Measurements from ENCODE around the gene SESN3.
"Not testable (repeated sequence)": the region's sequence is repeated elsewhere in the genome, so short reads cannot be mapped to it uniquely, and the experiment has no call there.

The SESN3 gene

GRCh38 chr11:95212609-95213008 lies 18.4 kb downstream of the SESN3 start:
- no peak overlapping the region for H3K4me3 ChIP-seq (ENCODE audit: low read depth, low read length)
- TF ChIP-seq CTCF (IDR thresholded peaks at IDR 0.05): no peak
- no peak overlapping the region for H3K27ac ChIP-seq
- no peaks in the 10 kb centered on the region for H3K9me3 ChIP-seq (ENCODE audit: control insufficient read depth, low read length)
- no peaks in the 10 kb centered on the region for H3K27me3 ChIP-seq (ENCODE audit: control insufficient read depth, insufficient read depth, low read length)
- no peak overlapping the region for H2AFZ ChIP-seq
- no peak overlapping the region for H3K9ac ChIP-seq
- H3K36me3 ChIP-seq (ENCODE audit: control insufficient read depth, insufficient read depth, low read length): no peaks in the 10 kb centered on the region
- peaks cover 20% of the 10 kb centered on the region for H3K79me2 ChIP-seq
- peaks cover 3% of the 10 kb centered on the region for H3K4me1 ChIP-seq
- H3K4me2 ChIP-seq (ENCODE audit: low read length): no peak overlapping the region

- H3K9me3 ChIP-seq (ENCODE audit: control insufficient read depth, low read length); H3K36me3 ChIP-seq (ENCODE audit: control insufficient read depth, insufficient read depth, low read length); H3K27ac ChIP-seq; H3K9ac ChIP-seq; H3K27me3 ChIP-seq (ENCODE audit: control insufficient read depth, insufficient read depth, low read length); H2AFZ ChIP-seq; H3K4me2 ChIP-seq (ENCODE audit: low read length); H3K4me1 ChIP-seq; H3K4me3 ChIP-seq (ENCODE audit: low read depth, low read length): not testable (repeated sequence)
- peaks cover 20% of the 10 kb centered on the region for H3K79me2 ChIP-seq
Observed at GRCh38 chr11:95209535-95209934, 21.5 kb downstream of the SESN3 start.

- TF ChIP-seq CTCF (IDR thresholded peaks at IDR 0.05): no peak
- Histone ChIP-seq H3K4me1 (no peaks in the 10 kb centered on the region), H3K4me3 (ENCODE audit: low read depth, low read length) (no peak overlapping the region)
Observed at GRCh38 chr11:95200781-95201457, 30.1 kb downstream of the SESN3 start.

GRCh38 chr11:95195831-95196230 lies 35.2 kb downstream of the SESN3 start:
- Histone ChIP-seq H3K36me3 (ENCODE audit: control insufficient read depth, insufficient read depth, low read length) (no peaks in the 10 kb centered on the region), H3K9me3 (ENCODE audit: control insufficient read depth, low read length) (no peaks in the 10 kb centered on the region), H3K4me1 (no peaks in the 10 kb centered on the region), H3K79me2 (no peaks in the 10 kb centered on the region), H3K27me3 (ENCODE audit: control insufficient read depth, insufficient read depth, low read length) (no peaks in the 10 kb centered on the region), H3K4me2 (ENCODE audit: low read length) (no peak overlapping the region), H3K9ac (no peak overlapping the region), H2AFZ (no peak overlapping the region), H3K27ac (no peak overlapping the region), H3K4me3 (ENCODE audit: low read depth, low read length) (no peak overlapping the region)
- TF ChIP-seq CTCF (IDR thresholded peaks at IDR 0.05): no peak

More at GRCh38 chr11:95200781-95201457, 30.1 kb downstream of the SESN3 start:
- Histone ChIP-seq H3K9me3 (ENCODE audit: control insufficient read depth, low read length) (no peaks in the 10 kb centered on the region), H3K4me2 (ENCODE audit: low read length) (no peak overlapping the region), H3K27ac (no peak overlapping the region), H3K36me3 (ENCODE audit: control insufficient read depth, insufficient read depth, low read length) (no peaks in the 10 kb centered on the region), H3K27me3 (ENCODE audit: control insufficient read depth, insufficient read depth, low read length) (no peaks in the 10 kb centered on the region), H2AFZ (no peak overlapping the region), H3K79me2 (peaks cover 8% of the 10 kb centered on the region), H3K9ac (no peak overlapping the region)

- Histone ChIP-seq H3K4me1 (no peaks in the 10 kb centered on the region), H3K27me3 (ENCODE audit: control insufficient read depth, insufficient read depth, low read length) (no peaks in the 10 kb centered on the region), H3K27ac (no peak overlapping the region), H3K4me3 (ENCODE audit: low read depth, low read length) (no peak overlapping the region), H3K9me3 (ENCODE audit: control insufficient read depth, low read length) (no peaks in the 10 kb centered on the region), H3K9ac (no peak overlapping the region), H2AFZ (no peak overlapping the region), H3K79me2 (no peaks in the 10 kb centered on the region), H3K4me2 (ENCODE audit: low read length) (no peak overlapping the region), H3K36me3 (ENCODE audit: control insufficient read depth, insufficient read depth, low read length) (no peaks in the 10 kb centered on the region)
- TF ChIP-seq CTCF (IDR thresholded peaks at IDR 0.05): no peak
Observed at GRCh38 chr11:95193541-95193940, 37.5 kb downstream of the SESN3 start.

Measured in parathyroid adenoma (tissue), 2 donors.